Measurements from ENCODE around the gene DIAPH2.

GRCh38 chrX:97398030-97398551, 713.4 kb downstream of the DIAPH2 start:
- TF ChIP-seq, protein P1, sequence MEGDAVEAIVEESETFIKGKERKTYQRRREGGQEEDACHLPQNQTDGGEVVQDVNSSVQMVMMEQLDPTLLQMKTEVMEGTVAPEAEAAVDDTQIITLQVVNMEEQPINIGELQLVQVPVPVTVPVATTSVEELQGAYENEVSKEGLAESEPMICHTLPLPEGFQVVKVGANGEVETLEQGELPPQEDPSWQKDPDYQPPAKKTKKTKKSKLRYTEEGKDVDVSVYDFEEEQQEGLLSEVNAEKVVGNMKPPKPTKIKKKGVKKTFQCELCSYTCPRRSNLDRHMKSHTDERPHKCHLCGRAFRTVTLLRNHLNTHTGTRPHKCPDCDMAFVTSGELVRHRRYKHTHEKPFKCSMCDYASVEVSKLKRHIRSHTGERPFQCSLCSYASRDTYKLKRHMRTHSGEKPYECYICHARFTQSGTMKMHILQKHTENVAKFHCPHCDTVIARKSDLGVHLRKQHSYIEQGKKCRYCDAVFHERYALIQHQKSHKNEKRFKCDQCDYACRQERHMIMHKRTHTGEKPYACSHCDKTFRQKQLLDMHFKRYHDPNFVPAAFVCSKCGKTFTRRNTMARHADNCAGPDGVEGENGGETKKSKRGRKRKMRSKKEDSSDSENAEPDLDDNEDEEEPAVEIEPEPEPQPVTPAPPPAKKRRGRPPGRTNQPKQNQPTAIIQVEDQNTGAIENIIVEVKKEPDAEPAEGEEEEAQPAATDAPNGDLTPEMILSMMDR (IDR thresholded peaks at IDR 0.05) = no peak
- TF ChIP-seq EP300 (IDR thresholded peaks at IDR 0.05) = no peak
